ENCODE measurements around the gene CNGA1. TPM values are rescaled to one million over a fixed set of nuclear protein-coding genes. Genes with fewer than 3 reads are reported as not detected.

CNGA1 gene
- total RNA-seq, 1 experiment from 2014 or later: not detected

DNA sequence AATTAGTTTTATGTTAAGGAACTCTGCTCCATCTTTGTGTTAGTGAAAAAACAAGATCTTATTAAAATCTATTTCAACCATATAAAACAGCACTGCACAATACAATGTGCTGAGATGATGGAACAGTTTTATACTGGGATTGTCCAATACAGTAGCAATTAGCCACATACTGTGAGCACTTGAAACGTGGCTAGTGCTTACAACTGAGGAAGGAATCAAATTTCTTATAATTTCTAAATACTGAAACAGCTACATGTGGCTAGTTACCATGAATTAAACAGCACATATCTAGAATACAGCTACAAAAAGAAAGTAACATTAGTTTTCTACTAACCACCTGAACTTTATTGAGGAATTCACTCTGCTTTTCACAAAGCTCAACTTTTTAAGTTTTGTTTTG, 116.8 kb downstream of the CNGA1 start:
- DNase-seq (ENCODE audit: low read depth): no peak

DNA sequence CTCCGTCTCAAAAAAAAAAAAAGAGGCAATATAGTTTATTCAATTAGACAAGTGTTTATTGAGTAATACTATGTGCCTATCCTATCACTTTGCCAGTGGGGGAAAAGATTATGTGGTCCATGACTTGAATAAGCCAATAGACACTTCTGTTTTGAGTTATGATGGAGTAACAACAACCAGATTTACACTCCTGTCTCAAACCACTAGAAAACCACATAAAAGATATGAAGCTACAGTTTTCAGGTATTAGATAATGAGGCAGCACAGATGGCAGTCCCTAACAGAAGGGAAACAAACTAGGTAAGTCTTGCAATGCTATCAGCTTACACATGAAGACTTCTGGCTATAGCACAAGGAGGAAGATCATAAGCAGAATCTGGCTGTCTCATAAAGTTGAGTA, 124.6 kb downstream of the CNGA1 start:
- no peak for DNase-seq (ENCODE audit: low read depth)

Other genes starting within 250 kb of the CNGA1 start
- gene CORIN, start 178.6 kb downstream of the CNGA1 start, total RNA-seq (2014; rRNA removed; shearing (Covaris generic)): not detected in 2 replicates
- 6.5 and 7.7 TPM in 2 replicates for gene NFXL1, start 102.1 kb downstream of the CNGA1 start, total RNA-seq (2014; rRNA removed; shearing (Covaris generic))
- gene NIPAL1, start 91 bp upstream of the CNGA1 start, total RNA-seq (2014; rRNA removed; shearing (Covaris generic)): 0.54 and 3.0 TPM in 2 replicates
- gene TXK, start 117.6 kb upstream of the CNGA1 start, total RNA-seq (2014; rRNA removed; shearing (Covaris generic)): 0.23 and 0.36 TPM in 2 replicates

All from Daoy (cell line).